Loucy (cell line): ENCODE data around the gene CIRBP.

Source experiments
- CTCF ChIP-seq: fragments of 200-600 bp; sonication (generic); conservative IDR thresholded peaks from 2 replicates; pipeline ENCODE4 v1.5.1; 2014; ENCODE audit warnings: mild to moderate bottlenecking, antibody characterized with exemption, low read length
- EZH2phosphoT487 ChIP-seq: fragments of 200-600 bp; IDR thresholded peaks from 2 replicates; pipeline ENCODE4 v1.6.1; 2018; ENCODE audit warnings: antibody characterized with exemption, mild to moderate bottlenecking, moderate library complexity, borderline replicate concordance

DNA sequence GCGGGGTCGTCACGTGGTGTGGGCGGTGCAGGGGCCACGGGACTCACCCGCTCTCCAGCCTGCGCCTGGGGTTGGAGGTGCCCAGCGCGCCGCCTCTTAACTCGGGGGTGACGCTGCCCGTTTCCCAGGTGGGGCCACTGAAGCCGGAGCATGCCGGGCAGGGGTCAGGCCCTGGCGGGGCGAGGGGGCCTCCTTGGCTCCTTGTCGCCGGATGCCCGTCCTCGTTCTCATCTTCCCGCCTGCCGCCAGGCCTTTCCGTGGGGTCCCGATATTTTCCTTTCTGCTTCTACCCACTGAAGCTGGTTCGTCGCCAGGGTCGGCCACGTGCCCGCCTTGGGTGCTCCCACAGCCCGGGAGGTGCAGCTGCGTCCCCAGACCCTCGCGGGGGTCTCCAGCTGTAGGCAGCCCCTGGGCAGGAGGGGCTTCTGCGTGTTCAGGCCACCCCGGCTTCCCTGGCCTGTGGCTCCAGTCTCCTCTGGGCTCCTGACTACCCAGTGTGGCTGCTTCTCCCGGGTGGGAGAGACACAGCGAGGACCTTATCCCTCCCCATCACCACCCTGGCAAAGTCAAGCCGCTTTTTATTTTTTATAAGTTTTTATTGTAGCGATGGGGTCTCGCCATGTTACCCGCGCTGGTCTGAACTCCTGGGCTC lies 7.0 kb downstream of the CIRBP start:
- TF ChIP-seq CTCF: no peak
- no peak for TF ChIP-seq EZH2phosphoT487
